GM03348 (cell line): Measurements from ENCODE around the gene ALKBH7.
A peak's percentile ranks its signal among the peaks of the same experiment; 100 is the strongest.
"Not testable (repeated sequence)": the region's sequence is repeated elsewhere in the genome, so short reads cannot be mapped to it uniquely, and the experiment has no call there.

ENCODE experiments used
- DNase-seq: peaks from one replicate; pipeline ENCODE4 v3.0.0; 2012; ENCODE audit warnings: low spot score

Gene ALKBH7

DNA sequence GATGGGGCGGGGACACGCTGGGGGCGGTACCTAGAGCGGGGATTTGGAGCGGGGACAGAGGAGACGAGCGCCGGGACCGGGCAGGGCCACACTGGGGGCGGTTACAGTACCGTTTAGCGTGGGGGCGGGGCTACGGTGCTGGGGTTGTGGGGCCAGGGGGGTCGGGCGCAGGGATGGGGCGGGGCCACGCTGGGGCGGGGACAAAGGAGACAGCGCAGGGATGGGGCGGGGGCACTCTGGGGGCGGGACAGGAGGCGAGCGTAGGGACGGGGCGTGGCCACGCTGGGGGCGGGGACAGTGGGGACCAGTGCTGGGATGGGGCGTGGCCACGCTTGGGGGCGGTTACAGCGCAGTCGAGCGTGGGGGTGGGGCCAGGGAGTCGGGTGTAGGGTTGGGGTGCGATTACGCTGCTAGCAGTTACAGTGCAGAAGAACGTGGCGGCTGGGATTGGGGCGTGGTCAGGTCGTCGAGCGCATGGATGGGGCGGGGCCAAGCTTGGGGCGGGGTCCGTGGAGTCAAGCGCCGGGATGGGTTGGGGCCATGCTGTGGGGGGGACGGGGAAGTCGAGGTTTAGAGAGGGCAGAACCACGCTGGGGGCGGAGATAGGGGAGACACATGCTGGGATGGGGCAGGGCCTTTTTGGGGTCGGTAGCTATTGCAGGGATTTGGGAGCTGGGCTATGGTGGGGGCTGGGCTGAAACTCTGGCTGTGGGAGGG lies 660 bp downstream of the ALKBH7 start:
- DNase-seq = peak; percentile 99

DNA sequence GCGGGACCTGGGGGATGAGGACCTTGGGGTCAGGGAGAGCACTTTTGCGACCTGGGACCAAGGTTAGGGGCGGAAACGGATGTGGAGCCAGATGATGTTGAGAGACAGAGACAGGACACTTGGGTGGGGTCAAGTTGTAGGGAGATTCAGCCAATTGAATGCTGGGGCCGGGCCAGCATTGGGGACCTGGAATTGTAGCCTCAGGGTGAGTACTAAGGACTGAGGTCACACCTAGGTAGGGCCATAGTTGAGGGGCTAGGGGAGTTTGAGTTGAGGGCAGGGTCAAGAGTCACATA lies 1.2 kb downstream of the ALKBH7 start:
- DNase-seq = no peak

DNA sequence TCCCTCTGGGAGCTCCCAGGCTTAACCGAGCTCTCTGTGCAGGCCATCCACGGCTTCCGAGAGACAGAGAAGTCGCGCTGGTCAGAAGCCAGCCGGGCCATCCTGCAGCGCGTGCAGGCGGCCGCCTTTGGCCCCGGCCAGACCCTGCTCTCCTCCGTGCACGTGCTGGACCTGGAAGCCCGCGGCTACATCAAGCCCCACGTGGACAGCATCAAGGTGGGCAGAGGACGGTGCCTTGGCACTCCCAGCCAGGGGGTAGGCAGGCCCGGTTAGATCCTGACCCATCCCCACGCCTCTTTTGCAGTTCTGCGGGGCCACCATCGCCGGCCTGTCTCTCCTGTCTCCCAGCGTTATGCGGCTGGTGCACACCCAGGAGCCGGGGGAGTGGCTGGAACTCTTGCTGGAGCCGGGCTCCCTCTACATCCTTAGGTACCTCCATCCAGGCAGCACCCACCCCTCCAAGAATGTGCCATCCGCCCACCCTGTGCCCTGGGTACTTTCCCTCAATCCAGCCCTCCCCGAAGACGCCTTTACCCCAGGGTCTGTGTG lies 1.6 kb downstream of the ALKBH7 start:
- DNase-seq = no peak

DNA sequence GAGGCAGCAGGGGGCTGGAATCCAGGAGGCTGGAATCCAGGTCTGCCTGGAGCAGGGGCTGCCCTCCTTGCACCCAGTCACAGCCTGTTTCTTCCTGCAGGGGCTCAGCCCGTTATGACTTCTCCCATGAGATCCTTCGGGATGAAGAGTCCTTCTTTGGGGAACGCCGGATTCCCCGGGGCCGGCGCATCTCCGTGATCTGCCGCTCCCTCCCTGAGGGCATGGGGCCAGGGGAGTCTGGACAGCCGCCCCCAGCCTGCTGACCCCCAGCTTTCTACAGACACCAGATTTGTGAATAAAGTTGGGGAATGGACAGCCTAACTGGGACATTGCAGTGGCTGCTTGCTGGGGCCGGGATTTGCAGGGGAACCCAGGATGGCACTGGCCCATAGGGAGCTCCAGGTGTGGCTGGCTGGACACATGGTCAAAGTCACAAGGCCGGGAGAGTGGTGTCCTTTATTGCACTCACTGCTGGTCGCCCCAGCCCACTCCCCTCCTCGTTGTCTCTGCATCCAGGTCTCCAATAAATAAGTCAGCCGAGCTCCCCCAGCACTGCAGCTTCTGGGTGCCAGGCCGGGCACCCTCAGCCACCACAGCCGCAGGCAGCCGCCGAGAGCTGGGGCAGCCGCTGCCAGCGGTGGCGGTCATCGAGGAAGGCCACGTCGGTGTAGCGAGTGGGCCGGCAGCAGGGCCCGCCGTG lies 2.3 kb downstream of the ALKBH7 start:
- no peak for DNase-seq

- no peak for DNase-seq
Measured at GRCh38 chr19:6375411-6376010, 2.9 kb downstream of the ALKBH7 start, which contains the start of gene PSPN. Gene PSPN, minus strand, starts transcription at chr19:6375933. Its CDS starts 84 bp downstream, at chr19:6375849.

DNA sequence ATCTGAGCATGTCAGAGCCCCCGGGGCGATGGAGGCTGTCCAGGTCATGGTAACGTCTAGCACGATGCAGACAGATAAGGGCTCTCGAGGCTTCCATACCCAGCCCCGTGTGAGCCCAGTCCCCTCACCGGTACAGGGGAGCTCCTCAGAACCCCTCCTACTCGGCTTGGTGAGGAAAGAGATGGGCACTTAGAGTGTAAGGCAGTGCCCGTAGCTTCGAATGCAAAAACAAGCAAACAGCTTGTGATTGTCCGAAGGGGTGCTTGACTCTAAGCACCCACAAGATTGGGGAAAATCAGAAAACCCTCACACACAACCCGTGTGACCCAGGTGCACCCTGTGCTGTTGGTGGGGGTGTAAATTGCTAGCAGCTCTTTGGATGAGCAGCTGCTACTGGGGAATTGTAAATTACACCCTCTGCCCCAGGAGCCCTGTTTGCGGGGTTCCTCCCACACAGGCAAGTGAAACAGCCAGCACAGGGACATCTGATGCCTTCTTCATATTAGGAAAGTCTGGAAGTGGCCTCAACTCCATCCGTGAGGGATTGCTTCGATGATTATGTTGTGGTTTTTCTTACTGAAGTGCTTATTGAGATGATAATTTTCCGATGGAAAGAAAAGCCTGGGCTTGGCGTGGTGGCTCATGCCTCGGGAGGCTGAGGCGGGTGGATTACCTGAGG lies 4.1 kb downstream of the ALKBH7 start:
- DNase-seq = no peak

- peak; percentile 81 for DNase-seq
Measured at GRCh38 chr19:6378041-6378440, 5.4 kb downstream of the ALKBH7 start.

DNA sequence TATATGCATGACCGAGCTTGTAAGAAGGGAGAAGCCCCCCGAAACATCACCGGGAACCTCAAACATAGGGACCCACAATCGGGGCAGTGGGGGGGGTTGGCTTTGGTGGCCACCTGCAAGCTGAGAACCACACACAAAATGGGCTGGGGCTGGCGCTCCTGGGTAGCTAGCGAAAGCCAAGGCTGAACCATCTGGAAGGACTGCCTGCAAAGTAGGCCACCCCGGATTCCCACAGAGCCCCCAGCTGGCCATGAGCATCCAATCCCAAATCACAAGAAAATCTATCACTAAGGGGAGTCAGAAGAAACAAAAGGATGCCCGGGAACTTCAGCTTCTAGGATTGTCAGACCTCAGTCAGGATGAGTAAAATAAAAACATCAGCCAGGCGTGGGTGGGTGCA lies 5.9 kb downstream of the ALKBH7 start:
- DNase-seq = no peak

DNA sequence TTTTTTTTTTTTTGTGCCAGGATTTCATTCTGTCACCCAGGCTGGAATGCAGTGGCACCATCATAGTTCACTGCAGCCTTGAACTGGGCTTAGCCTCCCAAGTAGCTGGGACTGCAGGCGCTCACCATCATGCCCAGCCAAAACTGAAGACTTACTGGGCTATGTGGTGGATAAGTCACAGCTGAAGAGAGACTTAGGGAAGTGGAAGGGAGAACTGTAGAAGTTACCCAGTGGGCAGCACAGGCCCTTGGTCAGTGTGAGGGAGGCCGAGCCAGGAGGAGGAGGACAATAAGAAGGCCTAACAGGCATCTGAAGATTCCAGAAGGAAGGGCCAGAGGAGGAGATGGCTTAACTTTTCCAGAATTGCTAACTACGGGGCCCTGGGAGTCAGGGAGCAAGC lies 7.2 kb downstream of the ALKBH7 start:
- DNase-seq = no peak

GRCh38 chr19:6381030-6381750 lies 8.6 kb downstream of the ALKBH7 start:
- no peak for DNase-seq

DNA sequence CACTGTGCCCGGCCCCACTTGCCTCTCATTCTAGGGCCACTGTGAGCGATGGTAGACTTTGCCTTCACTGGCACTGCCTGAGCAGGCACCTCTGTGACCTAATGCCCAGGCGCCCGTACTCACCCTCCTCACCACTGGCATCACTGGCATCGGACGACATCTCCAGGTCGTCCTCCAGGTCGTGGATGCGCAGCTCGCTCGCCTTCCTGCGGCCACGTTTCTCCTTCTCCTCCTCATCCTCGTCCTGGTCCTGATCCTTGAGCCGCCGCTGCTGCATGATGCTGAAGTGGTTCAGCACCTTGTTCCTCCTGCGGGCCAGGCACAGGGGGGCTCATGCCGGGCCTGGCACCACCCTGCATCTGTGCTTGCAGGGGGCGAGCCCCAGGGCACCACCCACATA lies 10.6 kb downstream of the ALKBH7 start:
- no peak for DNase-seq

- DNase-seq = no peak
Measured at GRCh38 chr19:6384381-6384780, 11.8 kb downstream of the ALKBH7 start.

- no peak for DNase-seq
Measured at GRCh38 chr19:6387372-6387771, 14.8 kb downstream of the ALKBH7 start.

DNA sequence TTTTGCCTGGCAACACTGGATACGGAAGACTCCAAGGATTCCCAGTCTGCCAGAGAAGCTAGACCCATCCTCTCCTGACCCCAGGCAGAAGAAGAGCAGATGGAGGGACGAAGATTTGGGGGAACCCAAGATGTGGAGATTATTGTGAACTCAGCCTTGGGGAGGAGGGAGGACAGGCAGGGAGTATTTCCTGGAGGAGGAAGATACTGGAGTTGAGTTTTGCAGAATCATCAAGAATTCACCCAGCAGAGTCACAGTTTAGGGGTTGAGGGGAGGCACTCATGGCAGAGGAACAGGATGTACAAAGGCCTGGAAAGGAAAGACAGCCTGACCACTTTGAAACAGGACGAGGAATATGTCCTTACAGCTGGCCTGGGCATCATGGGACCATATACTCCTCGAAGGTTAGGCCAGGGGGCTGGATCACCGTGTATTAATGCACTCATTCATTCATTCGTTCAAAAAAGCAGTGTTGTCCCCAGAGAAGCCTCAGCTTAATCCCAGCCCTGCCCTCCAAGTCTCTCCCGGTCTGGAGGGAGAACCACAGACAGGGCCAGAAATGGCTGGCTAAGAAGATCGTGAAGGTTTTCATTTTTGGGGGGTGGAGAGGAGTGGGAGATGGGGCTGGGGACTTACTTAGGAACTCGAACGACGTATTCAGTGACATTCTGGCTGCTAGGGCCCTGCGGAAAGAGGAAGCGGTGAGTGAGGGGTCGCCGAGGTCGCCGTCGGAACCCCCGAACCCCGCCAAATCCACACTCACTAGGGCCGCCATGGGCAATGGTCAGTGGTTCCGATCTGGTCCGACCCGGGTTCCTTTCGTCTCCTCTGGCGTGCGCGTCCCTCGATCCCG lies 19.9 kb downstream of the ALKBH7 start:
- no peak for DNase-seq

DNA sequence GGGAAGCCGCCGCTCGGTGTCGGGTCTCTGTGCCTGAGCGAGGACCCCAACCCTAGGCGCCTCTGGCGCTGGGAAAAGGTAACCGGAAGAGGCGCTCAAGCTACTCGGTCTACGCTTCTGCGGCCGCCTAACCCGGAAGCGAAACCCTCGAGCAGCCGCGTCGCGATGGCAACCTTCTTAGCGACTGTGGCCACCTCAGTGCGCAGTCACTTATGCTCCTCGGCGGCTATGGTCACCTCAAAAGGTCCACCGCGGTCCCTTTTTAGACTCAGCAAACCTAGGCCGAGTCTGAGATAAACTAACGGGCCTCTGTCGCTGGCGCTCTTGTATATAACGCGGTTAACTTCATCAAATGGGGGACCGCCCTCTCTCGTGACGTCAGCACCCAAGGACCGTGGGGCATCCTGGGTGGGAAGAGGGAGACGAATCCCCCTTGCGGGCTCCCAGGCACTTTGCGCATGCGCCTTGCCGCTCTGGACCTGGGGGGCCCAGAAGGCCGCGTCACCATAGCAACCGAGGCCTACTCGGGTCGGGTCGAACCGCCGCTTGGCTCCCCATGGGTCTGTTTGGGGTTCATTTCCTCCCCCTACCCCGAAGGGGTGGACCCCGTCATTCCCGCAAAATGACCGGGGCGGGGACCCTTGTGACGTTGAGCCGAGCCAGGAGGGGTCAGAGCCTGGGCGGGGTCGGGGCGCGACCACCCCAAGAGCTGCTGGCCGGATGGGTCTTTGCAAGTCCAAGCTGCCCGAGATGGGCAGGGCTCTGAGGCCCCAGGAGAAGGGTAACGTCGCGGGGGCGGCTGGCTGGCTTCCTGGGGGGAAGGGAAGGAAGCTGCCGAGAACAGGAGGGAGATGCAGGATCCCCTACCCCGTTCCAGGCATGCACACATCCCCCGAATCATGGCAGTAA lies 20.7 kb downstream of the ALKBH7 start, which contains the start of gene GTF2F1:
Gene GTF2F1, minus strand, starts transcription at position 91 of the 909 bp plus-strand sequence. CDS start 169 bp downstream, outside the sequence.
- peak; percentile 100 for DNase-seq

DNA sequence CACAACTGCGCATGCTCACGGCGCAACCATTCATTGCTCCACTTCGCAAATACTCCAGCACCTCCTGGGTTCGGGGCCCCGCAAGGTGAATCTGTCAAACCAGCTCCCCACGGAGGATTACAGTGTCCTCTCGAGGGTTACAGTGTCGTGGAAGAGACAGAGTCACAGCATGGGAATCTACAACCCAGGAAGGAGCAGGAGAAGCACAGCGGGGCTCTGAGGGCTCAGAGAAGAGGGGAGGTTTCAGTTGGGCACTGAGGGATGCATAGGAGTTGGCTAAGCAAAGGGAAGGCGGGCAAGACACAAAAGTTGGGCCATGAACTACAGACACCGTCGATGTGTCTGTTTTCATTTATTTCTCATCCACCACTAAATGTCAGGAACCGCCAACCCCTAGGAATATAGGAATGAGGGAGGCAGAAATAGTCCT lies 21.4 kb downstream of the ALKBH7 start:
- DNase-seq = no peak

DNA sequence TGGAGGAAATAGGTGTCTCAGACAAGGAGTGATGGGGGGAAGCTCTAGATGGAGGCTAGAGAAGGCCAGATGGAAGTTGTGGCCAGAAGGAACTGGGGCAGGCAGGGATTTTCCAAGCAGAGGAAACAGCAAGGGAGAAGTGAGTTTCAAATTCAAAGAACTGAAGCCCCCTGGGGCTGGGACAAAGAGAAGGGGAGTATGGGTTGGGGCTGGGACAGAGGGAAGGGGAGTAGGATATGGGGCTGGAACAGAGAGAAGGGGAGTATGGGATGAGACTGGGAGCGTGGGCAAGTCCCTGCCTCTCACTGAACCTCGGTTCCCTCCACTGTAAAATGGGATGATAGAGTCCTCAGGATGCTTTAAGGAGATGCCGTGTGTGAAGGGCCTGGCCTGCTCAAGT lies 22.2 kb downstream of the ALKBH7 start:
- DNase-seq = no peak

DNA sequence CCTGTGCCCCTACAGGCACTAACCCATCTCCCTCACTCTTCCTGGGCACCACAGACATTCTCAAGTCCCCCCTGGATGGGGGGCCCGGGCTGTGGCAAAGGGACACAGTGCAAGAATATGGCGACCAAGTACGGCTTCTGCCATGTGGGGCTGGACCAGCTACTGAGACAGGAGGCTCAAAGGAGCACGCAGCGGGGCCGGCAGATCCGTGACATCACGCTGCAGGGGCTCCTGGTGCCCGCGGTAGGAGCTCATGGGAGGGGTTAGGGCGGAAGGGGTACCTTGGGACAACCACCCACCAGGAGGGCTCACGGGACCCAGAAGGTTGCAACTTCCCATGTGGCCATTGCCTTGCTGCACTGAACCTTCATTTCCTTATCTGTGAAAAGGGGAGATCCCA lies 23.7 kb downstream of the ALKBH7 start:
- DNase-seq = no peak

GRCh38 chr19:6400062-6400944 lies 27.7 kb downstream of the ALKBH7 start:
- DNase-seq = not testable (repeated sequence)
